IPS-NIHi7 (cell line): ENCODE measurements around the gene LHFPL4.
"Not testable (repeated sequence)": the region's sequence is repeated elsewhere in the genome, so short reads cannot be mapped to it uniquely, and the experiment has no call there.

Experiments used
- DNase-seq: peaks from one replicate; pipeline ENCODE4 v3.0.0; 2012; ENCODE audit warnings: mixed read lengths; ENCODE audit errors: extremely low spot score

Gene LHFPL4

DNA sequence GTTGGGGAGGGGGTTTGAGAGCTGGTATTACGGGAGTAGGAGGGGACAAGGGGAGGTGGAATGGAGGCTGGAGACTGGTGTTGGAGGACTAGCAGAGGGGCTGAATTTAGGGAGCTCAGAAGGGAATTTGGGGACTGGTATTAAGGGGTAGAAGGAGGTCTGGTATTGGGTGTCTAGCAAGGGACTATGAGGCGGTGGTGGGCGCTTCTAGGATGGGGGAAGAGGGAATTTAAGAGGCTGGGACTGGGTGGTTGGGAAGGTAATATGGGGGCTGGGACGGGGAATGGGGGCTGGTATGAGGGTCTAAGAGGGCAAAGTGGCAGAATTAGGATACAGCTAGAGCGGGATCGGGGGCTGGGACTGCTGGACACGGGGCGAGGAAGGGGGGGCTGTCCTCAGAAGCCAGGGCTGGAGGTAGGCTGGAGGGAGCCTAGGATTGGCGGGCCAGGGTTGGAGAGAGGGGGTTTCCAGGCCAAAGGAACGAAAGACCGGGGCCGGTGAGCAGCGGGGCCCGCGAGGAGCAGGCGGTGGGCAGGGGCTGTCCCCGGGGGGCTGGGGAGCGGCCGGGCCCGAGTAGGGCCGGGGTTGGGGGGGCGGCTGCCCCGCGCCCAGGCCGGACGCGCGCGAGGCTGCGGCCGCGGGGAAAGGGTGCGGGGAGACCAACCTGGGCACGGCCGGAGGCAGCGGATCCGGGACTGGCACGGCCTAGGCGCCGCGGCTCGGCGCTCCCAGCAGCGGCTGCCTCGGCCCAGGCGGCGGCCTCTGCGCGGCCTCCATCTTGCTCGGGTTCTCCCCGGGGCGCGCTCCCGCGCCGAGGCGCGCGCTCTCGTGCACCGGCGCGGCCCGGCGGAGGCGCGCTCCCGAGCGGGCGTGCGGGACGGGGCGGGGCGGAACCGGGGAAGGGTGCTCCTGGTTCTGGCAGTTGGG is at the start of gene LHFPL4:
TSS of gene LHFPL4 (minus strand) at position 802 of the 927 bp plus-strand sequence. CDS start 1,143 bp downstream, outside the sequence.
- peak; percentile 85 for DNase-seq

DNA sequence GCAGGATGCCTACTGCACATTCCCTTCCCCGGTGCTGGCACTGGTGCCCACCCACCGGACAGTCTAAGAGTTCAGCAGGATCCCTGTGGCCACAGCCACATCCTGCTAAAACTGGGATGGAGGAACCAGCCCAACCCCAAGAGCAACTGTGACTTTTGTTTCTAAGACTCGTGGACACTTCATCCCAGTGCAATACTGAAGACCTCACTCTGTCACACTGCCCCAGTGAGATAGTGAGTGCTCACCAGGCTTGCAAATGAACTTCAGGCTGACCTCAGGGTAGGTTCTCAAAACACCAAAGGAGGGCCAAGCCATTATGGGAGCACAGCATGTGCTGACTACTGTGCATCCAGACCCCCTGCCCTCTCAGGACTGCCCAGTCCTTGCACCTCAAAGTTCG is 49.0 kb upstream of the LHFPL4 start:
- DNase-seq: no peak

DNA sequence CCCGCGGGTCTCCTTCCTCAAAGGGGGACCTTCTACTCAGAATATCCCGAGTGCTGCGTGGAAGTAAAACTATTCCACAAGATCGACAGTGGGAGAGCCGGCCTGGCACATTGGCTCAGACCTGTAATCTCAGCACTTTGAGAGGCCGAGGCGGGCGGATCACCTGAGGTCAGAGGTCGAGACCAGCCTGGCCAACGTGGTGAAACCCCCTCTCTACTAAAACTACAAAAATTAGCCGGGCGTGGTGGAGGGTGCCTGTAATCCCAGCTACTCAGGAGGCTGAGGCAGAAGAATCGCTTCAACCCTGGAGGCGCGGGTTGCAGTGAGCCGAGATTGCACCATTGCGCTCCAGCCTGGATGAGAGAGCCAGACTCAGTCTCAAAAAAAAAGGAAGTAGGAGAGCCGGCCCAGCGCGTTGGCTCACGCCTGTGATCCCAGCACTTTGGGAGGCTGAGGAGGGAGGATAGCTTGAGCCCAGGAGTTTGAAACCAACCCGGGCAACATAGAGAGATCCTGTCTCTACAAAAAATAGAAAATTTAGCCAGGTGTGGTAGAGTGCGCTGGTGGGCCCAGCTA is 47.5 kb upstream of the LHFPL4 start:
- not testable (repeated sequence) for DNase-seq

DNA sequence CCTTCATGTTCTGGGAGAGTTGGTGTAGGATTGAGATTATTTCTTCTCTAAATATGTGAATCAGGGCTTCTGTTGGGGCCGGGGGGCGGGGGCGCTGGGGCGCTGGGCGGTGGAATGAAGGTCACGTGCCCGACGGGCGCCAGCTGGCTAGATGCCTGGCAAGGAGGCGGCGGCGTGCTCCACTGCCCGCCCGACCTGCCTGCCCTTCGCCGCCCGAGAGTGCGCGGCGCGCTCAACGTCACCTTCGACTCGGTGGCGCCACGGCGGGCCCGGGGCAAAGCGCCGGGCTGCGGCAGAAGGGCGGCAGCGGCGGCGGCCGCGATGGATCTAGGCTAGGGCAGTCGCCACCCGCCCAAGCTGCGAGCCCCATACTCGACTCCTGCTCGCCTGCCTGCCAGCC is 47.0 kb upstream of the LHFPL4 start:
- peak; percentile 69 for DNase-seq

DNA sequence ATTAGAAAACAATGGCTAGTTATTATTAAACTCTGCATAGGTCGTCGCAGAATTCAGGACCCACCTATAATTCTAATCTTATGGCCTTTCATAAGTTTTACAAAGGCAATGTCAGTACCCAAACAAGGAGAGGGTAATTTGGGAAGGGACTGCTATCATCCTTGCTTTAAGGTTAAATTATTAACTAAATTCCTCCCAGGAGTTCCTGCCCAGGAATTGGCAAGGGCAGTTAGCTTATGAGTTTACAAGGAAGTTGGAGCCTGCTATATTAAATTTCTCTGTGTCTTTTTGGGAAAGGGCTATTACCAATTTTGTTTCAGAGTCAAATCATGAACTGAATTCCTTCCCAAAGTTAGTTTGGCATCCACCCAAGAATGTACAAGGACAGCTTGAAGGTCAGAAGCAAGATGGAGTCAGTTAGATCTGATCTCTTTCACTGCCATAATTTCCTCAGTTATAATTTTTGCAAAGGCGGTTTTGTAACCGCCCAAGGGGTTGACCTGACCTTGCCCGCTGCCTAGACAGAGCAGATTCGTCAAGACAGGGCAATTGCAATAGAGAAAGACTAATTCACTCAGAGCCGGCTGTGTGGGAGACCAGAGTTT is 45.3 kb upstream of the LHFPL4 start:
- DNase-seq: no peak

DNA sequence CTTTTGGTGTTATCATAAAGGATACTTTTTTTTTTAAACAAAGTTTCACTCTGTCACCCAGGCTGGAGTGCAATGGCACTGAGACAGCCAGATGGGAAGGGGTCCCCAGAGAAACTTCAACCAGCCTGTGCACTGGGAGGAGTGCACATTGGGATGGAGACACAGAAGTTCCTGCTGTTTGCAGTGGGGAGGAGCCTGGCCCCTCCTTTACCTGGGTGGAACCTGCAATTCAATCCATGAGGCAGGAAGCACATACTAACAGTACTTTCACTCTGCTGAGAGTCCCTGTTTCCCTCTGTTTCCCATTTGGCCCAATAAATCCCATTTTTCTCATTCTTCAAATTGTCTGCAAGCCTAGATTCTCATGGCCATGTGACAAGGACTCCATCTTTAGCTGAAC is 42.3 kb upstream of the LHFPL4 start:
- DNase-seq: no peak

DNA sequence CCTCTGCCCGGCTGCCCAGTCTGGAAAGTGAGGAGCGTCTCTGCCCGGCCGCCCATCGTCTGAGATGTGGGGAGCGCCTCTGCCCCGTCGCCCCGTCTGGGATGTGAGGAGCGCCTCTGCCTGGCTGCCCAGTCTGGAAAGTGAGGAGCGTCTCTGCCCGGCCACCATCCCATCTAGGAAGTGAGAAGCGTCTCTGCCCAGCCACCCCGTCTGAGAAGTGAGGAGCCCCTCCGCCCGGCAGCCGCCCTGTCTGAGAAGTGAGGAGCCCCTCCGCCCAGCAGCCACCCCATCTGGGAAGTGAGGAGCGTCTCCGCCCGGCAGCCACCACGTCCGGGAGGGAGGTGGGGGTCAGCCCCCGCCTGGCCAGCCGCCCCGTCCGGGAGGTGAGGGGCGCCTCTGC is 38.2 kb upstream of the LHFPL4 start:
- DNase-seq: not testable (repeated sequence)

DNA sequence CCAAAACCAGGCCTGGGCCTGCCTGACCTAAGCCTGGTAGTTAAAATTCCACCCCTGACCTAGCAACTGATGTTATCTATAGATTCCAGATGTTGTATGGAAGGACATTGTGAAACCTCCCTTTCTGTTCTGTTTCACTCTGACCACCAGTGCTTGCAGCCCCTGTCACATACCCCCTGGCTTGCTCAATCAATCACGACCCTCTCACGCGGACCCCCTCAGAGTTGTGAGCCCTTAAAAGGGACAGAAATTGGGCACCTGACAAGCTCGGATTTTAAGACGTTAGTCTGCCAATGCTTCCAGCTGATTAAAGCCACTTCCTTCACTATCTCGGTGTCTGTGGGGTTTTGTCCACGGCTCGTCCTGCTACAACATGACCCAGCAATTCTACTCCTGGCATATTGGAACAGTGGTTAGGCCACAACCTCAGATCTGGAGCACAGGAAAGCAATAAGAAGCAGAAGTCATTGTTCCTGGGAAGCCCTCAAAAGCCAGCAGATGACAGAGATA is 36.7 kb upstream of the LHFPL4 start:
- no peak for DNase-seq

DNA sequence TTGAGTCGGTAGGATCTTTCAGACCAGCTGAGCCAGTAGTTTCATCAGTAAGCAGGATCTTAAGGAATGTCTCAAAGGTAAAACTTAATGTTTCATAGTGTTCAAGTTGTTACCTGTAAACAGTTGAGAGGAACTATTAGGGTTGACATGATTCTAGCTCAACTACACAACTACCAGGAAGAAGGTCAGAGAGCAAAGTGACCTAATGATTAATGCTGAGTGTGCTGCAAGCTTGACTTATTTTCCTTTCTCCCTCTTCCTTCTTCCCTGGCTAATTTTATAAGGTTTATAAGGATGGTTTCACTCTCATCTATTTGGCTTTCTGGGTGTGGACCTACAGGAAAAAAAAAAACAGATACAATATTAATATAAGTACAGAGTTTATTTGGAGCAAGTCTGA is 30.2 kb upstream of the LHFPL4 start:
- no peak for DNase-seq

DNA sequence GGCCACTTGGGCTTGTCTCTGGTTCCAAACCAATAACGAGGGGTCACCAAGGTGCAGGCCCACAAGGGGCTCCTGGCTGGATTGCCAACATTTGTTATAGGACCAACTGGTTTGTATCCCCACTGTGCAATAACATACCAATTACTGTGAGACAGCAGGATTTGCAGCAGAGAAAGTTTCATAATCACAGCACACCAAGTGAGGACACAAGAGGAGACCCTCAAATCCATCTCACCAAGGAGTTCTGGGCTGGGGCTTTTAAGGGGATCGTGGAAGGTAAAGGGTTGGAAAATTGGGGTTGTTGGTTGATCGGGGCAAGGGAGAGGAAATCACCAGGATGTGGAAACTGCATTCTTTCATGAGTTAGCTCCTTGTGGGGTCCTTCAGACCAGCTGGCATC is 29.7 kb upstream of the LHFPL4 start:
- DNase-seq: no peak

DNA sequence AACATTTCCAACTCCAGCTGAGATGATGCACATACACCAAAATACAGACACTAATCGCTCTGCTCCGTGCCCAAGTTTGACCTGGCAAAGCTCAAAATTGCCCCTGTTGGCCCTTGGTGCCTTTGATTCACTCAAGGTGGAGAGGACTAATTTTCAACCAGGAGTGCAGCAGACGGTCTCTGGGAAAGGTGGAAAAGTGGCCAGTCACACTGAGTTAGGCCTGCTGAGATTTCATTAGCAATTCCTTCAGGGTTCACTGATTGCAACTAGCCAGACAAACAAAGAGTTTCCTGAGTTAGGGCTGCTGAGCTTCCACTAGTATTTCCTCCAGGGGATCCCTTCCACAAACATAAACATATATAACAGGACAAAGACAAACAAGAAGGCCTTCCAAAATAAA is 28.7 kb upstream of the LHFPL4 start:
- DNase-seq: peak; percentile 36

DNA sequence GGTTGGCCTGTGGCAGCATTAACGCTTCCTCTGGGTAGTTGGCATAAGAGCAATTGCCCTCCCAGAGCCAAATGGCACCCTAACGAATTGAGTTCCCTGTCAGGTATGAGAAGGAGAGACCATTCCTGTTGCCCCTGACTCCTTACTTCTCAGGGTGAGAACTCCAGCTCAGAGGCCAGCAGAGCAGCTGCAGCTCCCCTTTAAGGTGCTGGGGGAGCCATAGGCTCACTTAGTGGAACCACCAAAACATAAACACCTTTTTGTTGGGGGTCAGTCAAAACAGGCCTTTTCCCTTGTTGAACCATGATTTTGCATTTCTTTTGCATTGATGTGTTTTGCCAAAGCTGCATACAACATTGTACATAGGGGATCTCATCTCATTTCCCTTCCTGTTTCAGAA is 28.1 kb upstream of the LHFPL4 start:
- DNase-seq: peak; percentile 32

DNA sequence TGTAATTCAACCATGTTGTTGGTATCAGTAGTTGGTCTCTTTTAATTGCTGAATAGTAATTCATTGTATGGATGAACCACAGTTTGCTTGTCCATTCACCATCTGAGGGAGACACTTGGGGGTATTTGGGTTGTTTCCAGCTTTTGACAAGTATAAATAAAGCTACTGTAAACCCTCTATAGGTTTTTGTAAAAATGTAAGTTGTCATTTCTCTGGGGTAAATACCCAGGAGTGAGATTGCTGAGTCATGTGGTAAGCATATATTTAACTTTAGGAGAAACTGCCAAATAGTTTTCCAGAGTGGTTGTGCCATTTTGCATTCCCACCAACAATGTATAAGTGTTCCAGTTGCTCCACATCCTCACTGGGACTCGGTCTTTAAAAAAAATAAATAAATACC is 15.4 kb upstream of the LHFPL4 start:
- no peak for DNase-seq

DNA sequence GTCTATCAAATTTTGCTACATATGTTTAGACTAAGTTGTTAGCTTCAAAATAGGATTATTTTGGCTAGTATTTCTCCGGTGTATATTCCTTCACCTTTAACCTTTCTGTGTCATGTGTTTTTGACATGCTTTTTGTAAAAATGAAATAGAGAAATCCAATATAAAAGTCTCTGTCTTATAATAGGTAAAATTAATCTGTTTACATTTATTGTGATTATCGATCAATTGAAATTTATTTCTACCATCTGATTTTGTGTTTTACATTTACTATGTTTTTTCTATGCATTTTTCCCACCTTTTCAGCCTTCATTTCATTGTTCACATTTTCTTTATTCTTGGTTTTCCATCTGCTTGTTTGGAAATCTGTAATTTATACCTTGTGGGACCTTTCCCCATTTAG is 11.7 kb upstream of the LHFPL4 start:
- no peak for DNase-seq

DNA sequence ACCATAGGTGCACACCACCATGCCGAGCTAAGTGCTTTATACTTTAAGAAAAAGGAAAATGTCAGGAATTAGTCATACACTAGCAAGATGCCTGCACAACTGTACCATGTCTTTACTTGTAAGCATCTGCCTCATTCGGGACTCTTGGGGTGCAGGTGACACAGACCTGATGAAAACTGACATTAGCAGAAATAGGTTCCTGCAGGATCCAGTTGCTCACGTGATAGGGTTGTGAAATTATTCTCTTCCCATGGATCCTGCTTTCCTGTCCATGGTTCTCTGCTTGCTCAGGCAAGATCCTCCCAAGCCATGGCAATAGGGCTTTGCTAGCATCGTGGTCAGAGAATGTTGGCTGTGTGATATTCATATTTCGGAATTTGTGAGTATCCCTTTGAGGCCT is 10.2 kb upstream of the LHFPL4 start:
- DNase-seq: no peak

DNA sequence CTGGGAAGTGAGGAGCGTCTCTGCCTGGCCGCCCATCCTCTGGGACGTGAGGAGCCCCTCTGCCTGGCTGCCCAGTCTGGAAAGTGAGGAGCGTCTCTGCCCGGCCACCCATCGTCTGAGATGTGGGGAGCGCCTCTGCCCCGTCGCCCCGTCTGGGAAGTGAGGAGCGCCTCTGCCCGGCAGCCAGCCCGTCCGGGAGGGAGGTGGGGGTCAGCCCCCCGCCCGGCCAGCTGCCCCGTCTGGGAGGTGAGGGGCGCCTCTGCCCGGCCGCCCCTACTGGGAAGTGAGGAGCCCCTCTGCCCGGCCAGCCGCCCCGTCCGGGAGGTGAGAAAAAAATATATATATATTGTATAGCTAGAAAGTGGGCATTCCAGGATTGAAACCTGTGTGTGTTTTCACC is 6.4 kb upstream of the LHFPL4 start:
- not testable (repeated sequence) for DNase-seq

DNA sequence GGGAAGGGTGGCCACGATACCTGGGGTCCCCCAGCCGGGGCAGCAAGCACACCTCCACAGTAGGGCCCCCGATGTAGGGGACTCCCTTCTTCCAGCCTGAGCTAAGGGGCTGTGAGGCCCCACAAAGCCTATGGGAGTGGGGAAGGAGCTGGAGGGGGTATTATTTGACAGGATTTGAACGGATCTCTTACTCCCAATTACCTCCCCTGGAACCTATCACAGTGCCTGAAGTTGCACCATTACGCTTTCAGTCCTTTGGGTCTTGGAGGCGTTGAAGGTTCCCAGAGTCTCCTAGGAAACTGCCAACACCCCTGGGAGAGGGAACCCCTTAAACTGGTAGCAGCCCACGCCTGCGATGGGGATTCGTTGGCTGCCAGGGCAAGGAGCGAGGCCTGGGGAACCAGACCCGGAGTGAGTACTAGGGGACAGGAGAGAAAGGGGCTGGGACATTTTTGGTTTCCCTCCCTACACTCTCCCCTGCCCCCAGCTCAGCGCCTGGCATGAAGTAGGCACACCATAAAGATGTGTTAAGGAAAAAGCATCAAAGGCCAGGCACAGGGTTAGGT is 409 bp upstream of the LHFPL4 start:
- no peak for DNase-seq

DNA sequence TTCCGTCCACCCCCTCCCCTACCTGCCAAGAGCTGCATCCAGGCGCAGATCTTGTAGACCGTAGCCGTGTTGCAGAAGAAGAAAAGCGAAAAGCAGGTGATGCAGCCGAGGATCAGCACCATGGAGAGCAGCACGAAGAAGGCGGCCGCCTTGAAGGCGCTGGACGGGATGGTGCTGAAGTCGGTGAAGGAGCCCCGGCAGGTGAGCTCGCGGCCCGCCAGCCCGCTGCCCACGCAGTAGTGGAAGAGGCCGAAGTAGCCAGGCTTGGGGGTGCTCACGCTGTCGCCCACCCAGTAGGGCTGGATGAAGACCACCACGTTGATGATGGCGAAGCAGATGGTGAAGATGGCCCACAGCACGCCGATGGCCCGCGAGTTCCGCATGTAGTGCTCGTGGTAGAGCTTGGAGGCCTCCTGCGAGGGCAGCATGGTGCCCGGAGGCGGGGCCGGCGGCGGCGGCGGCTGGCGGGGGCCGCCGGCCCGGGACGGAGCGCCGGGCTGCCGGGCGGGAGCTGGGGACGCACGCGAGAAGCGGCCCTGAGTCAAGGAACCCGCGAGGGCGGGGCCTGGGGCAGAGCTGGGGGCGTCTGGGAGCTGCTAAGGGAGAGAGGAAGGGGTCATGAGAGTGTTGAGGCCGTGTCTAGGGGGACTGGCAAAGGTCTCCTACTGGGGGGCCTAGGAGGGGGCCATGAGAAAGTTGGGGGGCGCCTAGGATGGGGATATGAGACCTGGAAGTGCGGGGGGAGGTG is 1.2 kb downstream of the LHFPL4 start:
- peak; percentile 94 for DNase-seq

DNA sequence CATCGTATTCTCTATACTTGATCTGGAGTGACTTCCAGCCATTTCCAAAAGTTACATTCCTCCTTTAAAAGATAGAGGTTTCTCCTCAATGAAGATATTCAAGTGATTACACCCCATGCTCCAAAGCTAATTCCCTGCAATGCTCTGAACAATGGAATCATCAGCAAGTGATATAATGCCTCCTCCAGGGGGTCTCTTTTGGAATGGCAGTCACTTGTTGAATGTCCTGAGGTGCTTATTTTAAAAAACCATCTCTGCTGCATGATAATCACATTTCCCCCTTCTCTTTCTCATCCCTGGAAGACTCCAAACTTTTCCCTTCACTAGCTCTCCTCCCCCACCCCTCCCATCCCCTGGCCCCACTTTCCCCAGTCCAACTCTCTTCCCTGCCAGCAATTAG is 2.6 kb downstream of the LHFPL4 start:
- DNase-seq: no peak

DNA sequence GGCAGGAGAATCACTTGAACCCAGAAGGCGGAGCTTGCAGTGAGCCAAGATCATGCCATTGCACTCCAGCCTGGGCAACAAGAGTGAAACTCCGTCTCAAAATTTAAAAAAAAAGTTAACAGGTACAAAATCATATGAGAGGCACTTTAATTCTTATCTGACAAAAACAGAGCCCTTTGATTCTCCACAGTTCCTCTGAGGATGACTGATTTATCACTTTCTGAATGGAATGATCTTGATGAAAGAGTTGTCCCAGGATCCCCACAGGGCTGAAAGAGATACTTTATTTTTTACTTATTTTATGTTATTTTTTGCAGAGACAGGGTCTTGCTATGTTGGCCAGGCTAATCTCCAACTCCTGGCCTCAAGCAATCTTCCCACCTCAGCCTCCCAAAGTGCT is 4.0 kb downstream of the LHFPL4 start:
- no peak for DNase-seq

DNA sequence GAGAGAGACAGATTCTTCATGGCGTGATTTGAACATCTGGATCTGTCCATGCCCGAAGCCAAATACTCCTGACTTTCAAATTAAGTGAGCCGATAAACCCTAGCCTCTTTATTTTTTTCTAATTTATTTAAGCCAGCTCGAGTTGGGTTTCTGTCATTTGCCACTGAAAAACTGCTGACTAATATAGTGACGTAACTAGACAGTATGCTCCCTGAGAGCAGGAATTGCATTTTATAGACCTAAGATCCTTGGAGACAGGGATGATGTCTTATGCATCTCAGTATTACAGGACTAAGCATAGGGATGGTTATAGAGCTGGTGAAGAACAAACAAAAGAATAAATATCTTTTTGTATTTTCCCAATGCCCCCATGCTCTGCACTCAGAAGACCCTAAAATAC is 4.6 kb downstream of the LHFPL4 start:
- no peak for DNase-seq

DNA sequence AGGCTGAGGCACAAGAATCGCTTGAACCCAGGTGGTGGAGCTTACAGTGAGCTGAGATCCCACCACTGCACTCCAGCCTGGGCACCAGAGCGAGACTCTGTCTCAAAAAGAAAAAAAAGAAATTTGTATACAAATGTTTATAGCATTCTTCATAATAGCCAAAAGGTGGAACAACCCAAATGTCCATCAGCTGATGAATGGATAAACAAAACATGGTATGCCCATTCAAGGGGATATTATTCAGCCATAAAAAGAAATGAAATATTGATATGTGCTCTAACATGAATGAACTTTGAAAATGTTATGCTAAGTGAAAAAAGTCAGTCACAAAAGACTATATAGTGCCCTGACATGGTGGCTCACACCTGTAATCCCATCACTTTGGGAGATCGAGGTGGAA is 11.4 kb downstream of the LHFPL4 start:
- no peak for DNase-seq
